CD4-positive, alpha-beta T cell (primary cell): ENCODE measurements around the gene DDX50. TPM values are rescaled to one million over a fixed set of nuclear protein-coding genes. Genes with fewer than 3 reads are reported as not detected.
A peak's percentile ranks its signal among the peaks of the same experiment; 100 is the strongest.
"Not testable (repeated sequence)": the region's sequence is repeated elsewhere in the genome, so short reads cannot be mapped to it uniquely, and the experiment has no call there.

Experiments
- ATAC-seq: fragments of 200-7000 bp; cut with Tn5 transposase; one replicate; pipeline ENCODE4 v1.10.0; 2022; ENCODE audit warnings: mild to moderate bottlenecking; ENCODE audit not compliant: poor library complexity
- CTCF ChIA-PET: fragments of 350-600 bp; sonication (Branson Sonifier 250); formaldehyde crosslinking; loops from one replicate; lab custom pipeline; 2021; ENCODE audit warnings: antibody characterized with exemption, inconsistent platforms; lab: Charles Lee
- POLR2A ChIA-PET: fragments of 350-600 bp; sonication (Branson Sonifier 250); formaldehyde crosslinking; loops from one replicate; lab custom pipeline; 2021; ENCODE audit warnings: antibody characterized with exemption, inconsistent platforms; lab: Charles Lee
- DNase-seq, 14 experiments: peaks; one replicate each; pipeline ENCODE4 v3.0.0-alpha.2; 2013 to 2020; ENCODE audit warnings: mixed read lengths in 2 of 14
- H3K27ac ChIP-seq, 2 donors: one replicate each; pipeline versions ENCODE4 v1.5.1 to v1.7.0; 2013; ENCODE audit warnings: low read length in 2 of 2, low read depth in 1 of 2, mild to moderate bottlenecking in 1 of 2
- H3K27me3 ChIP-seq, 2 experiments: 1 replicate in 1 of 2; 2 replicates in 1 of 2; pipeline versions ENCODE4 v1.6.1 to v1.7.0; 2013; ENCODE audit warnings: low read length in 2 of 2, control low read depth in 1 of 2, mild to moderate bottlenecking in 1 of 2, moderate library complexity in 1 of 2; ENCODE audit not compliant: insufficient read depth in 2 of 2, control insufficient read depth in 1 of 2
- H3K36me3 ChIP-seq: one replicate; pipeline ENCODE4 v1.6.1; 2013; ENCODE audit warnings: low read length, control low read depth; ENCODE audit not compliant: insufficient read depth
- H3K4me1 ChIP-seq: one replicate; pipeline ENCODE4 v1.6.1; 2013; ENCODE audit warnings: low read length, control low read depth; ENCODE audit not compliant: insufficient read depth
- H3K4me3 ChIP-seq: one replicate; pipeline ENCODE4 v1.5.1; 2013; ENCODE audit warnings: mild to moderate bottlenecking, low read length, moderate library complexity
- H3K9me3 ChIP-seq, 2 experiments: 1 replicate in 1 of 2; 2 replicates in 1 of 2; pipeline versions ENCODE4 v1.6.1 to v1.7.0; 2013; ENCODE audit warnings: low read length in 2 of 2, mild to moderate bottlenecking in 2 of 2, control low read depth in 1 of 2, moderate library complexity in 1 of 2; ENCODE audit not compliant: control insufficient read depth in 1 of 2, insufficient read depth in 1 of 2
- H3K27ac Mint-ChIP-seq: one replicate; pipeline ENCODE4 v1.8.0; 2020; ENCODE audit warnings: mixed read lengths
- H3K27me3 Mint-ChIP-seq: one replicate; pipeline ENCODE4 v1.8.0; 2021; ENCODE audit warnings: mixed read lengths
- H3K36me3 Mint-ChIP-seq: one replicate; pipeline ENCODE4 v1.8.0; 2021; ENCODE audit warnings: low read depth, mixed read lengths
- H3K4me1 Mint-ChIP-seq: one replicate; pipeline ENCODE4 v1.8.0; 2021; ENCODE audit warnings: low read depth, mixed read lengths
- H3K4me3 Mint-ChIP-seq: one replicate; pipeline ENCODE4 v1.8.0; 2020; ENCODE audit warnings: mild to moderate bottlenecking, mixed read lengths
- H3K9me3 Mint-ChIP-seq: one replicate; pipeline ENCODE4 v1.8.0; 2020; ENCODE audit warnings: mixed read lengths
- CTCF ChIP-seq: fragments of 200-600 bp; IDR thresholded peaks from one replicate; pipeline ENCODE4 v1.8.0; 2022; ENCODE audit warnings: antibody characterized with exemption, mild to moderate bottlenecking
- intact Hi-C, 2 experiments: fragments of 100-400 bp; cut with DNase I in 1 of 2; cut with micrococcal nuclease in 1 of 2; formaldehyde crosslinking; loops; one replicate each; pipeline versions ENCODE4 v1.15.1 to v1.9.0; 2023 to 2025; cut with DNase I, micrococcal nuclease
- total RNA-seq, 174 experiments: library from RNA in 2 of 174; stranded (reverse) in 2 of 174; gene quantifications; one replicate each; pipeline ENCODE4 v1.2.3 and lab custom pipeline; 2021 to 2026

DDX50 gene
- total RNA-seq, 2 experiments from 2014 or later = 46.8 to 47.5 TPM

GRCh38 chr10:68959695-68960527 lies 58.8 kb downstream of the DDX50 start:
- Mint-ChIP-seq H3K9me3 (no peaks in the 10 kb centered on the region), H3K27me3 (no peaks in the 10 kb centered on the region), H3K27ac (peak overlapping the region; percentile 66), H3K36me3 (peaks cover 75% of the 10 kb centered on the region), H3K4me3 (peak overlapping the region; percentile 9), H3K4me1 (peaks cover 54% of the 10 kb centered on the region)
- Histone ChIP-seq H3K36me3 (peaks cover 54% of the 10 kb centered on the region), H3K27me3 (no peaks in the 10 kb centered on the region), H3K9me3 (no peaks in the 10 kb centered on the region), H3K27ac (no peak overlapping the region), H3K4me3 (no peak overlapping the region), H3K4me1 (peaks cover 42% of the 10 kb centered on the region)
- ATAC-seq (no peak), DNase-seq (no peak)
- TF ChIP-seq CTCF = no peak
- ChIA-PET POLR2A (interaction anchor here (0.9 kb wide), 1 partner anchor 8 kb away, joined by 3 read pairs; no protein-coding TSS in a partner anchor), CTCF (interaction anchor here (1.7 kb wide), 1 partner anchor 28 kb away, joined by 4 read pairs; the partner anchor contains the start of gene KIFBP)
- intact Hi-C loops = loop anchor here (2.0 to 10.0 kb wide), 6 partner anchors 32 to 1075 kb away; partner anchors contain the start of genes CCAR1 (in 1 of the 2), RUFY2 (in 1 of the 2), SIRT1 (in 1 of the 2) and SUPV3L1 (in 1 of the 2)

- ATAC-seq (no peak), DNase-seq (no peak)
- Histone ChIP-seq H3K4me3 (no peak overlapping the region), H3K9me3 (no peaks in the 10 kb centered on the region), H3K4me1 (peaks cover 14% of the 10 kb centered on the region), H3K27ac (no peak overlapping the region), H3K27me3 (no peaks in the 10 kb centered on the region), H3K36me3 (peaks cover 85% of the 10 kb centered on the region)
- ChIA-PET CTCF (no interaction called here), POLR2A (no interaction called here)
- no peaks in the 10 kb centered on the region for H3K27me3 Mint-ChIP-seq
- intact Hi-C loops = no loop called here
- no peak for TF ChIP-seq CTCF
- H3K9me3 Mint-ChIP-seq = no peaks in the 10 kb centered on the region
- H3K36me3 Mint-ChIP-seq = peaks cover 79% of the 10 kb centered on the region
- no peak overlapping the region for H3K27ac Mint-ChIP-seq
- H3K4me3 Mint-ChIP-seq = no peak overlapping the region
- peaks cover 28% of the 10 kb centered on the region for H3K4me1 Mint-ChIP-seq
Observed at GRCh38 chr10:68963151-68963550, 62.0 kb downstream of the DDX50 start.

- Histone ChIP-seq H3K4me3 (no peak overlapping the region), H3K27ac (no peak overlapping the region), H3K36me3 (peaks cover 92% of the 10 kb centered on the region), H3K4me1 (peaks cover 4% of the 10 kb centered on the region), H3K9me3 (no peaks in the 10 kb centered on the region), H3K27me3 (no peaks in the 10 kb centered on the region)
- POLR2A ChIA-PET = no interaction called here
- H3K27ac Mint-ChIP-seq = no peak overlapping the region
- peaks cover 10% of the 10 kb centered on the region for H3K4me1 Mint-ChIP-seq
- peaks cover 100% of the 10 kb centered on the region for H3K36me3 Mint-ChIP-seq
- TF ChIP-seq CTCF = no peak
- no peaks in the 10 kb centered on the region for H3K27me3 Mint-ChIP-seq
- H3K4me3 Mint-ChIP-seq = no peak overlapping the region
- CTCF ChIA-PET = interaction anchor here (0.7 kb wide), 1 partner anchor 9 kb away, joined by 3 read pairs; no protein-coding TSS in a partner anchor
- no peak for ATAC-seq
- H3K9me3 Mint-ChIP-seq = no peaks in the 10 kb centered on the region
- DNase-seq = no peak
- intact Hi-C loops = loop anchor here in 1 of 2 experiments (10.0 kb wide), 1 partner anchor 229 kb away; no protein-coding TSS in a partner anchor
Observed at GRCh38 chr10:68973975-68974374, 72.9 kb downstream of the DDX50 start.

GRCh38 chr10:68975936-68976473 lies 74.9 kb downstream of the DDX50 start:
- DNase-seq, H3K4me3 Mint-ChIP-seq, H3K27me3 Mint-ChIP-seq, H3K4me1 Mint-ChIP-seq, H3K4me1 ChIP-seq, POLR2A ChIA-PET, H3K27ac ChIP-seq, H3K4me3 ChIP-seq, H3K9me3 Mint-ChIP-seq, ATAC-seq, H3K27ac Mint-ChIP-seq, H3K27me3 ChIP-seq, H3K9me3 ChIP-seq, CTCF ChIA-PET: not testable (repeated sequence)
- H3K36me3 ChIP-seq = peaks cover 92% of the 10 kb centered on the region
- intact Hi-C loops = loop anchor here in 1 of 2 experiments (10.0 kb wide), 1 partner anchor 231 kb away; no protein-coding TSS in a partner anchor
- H3K36me3 Mint-ChIP-seq = peaks cover 98% of the 10 kb centered on the region

GRCh38 chr10:68979738-68980137 lies 78.6 kb downstream of the DDX50 start:
- H3K27ac ChIP-seq, H3K27me3 Mint-ChIP-seq, H3K4me3 ChIP-seq, DNase-seq, ATAC-seq, POLR2A ChIA-PET, H3K9me3 ChIP-seq, H3K27ac Mint-ChIP-seq, H3K9me3 Mint-ChIP-seq, H3K4me1 ChIP-seq, H3K27me3 ChIP-seq, H3K4me3 Mint-ChIP-seq, H3K4me1 Mint-ChIP-seq: not testable (repeated sequence)
- peaks cover 90% of the 10 kb centered on the region for H3K36me3 ChIP-seq
- intact Hi-C loops = loop anchor here in 1 of 2 experiments (10.0 kb wide), 2 partner anchors 235 to 455 kb away; partner anchors contain the start of gene SLC25A16
- H3K36me3 Mint-ChIP-seq = peaks cover 94% of the 10 kb centered on the region
- CTCF ChIA-PET = interaction anchor here (1.7 kb wide), 1 partner anchor 10 kb away, joined by 4 read pairs; no protein-coding TSS in a partner anchor
